H9 (cell line): ENCODE data around the gene SLC47A1. TPM values are rescaled to one million over a fixed set of nuclear protein-coding genes. Genes with fewer than 3 reads are reported as not detected.
"Not testable (repeated sequence)": the region's sequence is repeated elsewhere in the genome, so short reads cannot be mapped to it uniquely, and the experiment has no call there.

ENCODE experiments used
- DNase-seq: peaks from one replicate; pipeline ENCODE4 v3.0.0-alpha.2; 2017
- H2AFZ ChIP-seq: one replicate; pipeline ENCODE4 v1.6.1; 2013; ENCODE audit warnings: mild to moderate bottlenecking, low read length, control low read depth, moderate library complexity
- H2AK5ac ChIP-seq: 2 replicates; pipeline ENCODE4 v1.6.1; 2013; ENCODE audit warnings: low read length, control low read depth, mixed read lengths; ENCODE audit not compliant: insufficient read length
- H2BK120ac ChIP-seq: one replicate; pipeline ENCODE4 v1.6.1; 2013; ENCODE audit warnings: low read depth, mild to moderate bottlenecking, low read length, control low read depth, inconsistent platforms; ENCODE audit not compliant: poor library complexity, severe bottlenecking
- H2BK12ac ChIP-seq: 2 replicates; pipeline ENCODE4 v1.6.1; 2013; ENCODE audit warnings: low read length, control low read depth, mixed read lengths, low read depth; ENCODE audit not compliant: insufficient read length
- H2BK15ac ChIP-seq: 2 replicates; pipeline ENCODE4 v1.6.1; 2013; ENCODE audit warnings: low read depth, low read length, control low read depth
- H2BK20ac ChIP-seq: one replicate; pipeline ENCODE4 v1.6.1; 2013; ENCODE audit warnings: low read depth, mild to moderate bottlenecking, low read length, control low read depth, inconsistent platforms; ENCODE audit not compliant: poor library complexity, severe bottlenecking
- H2BK5ac ChIP-seq: 2 replicates; pipeline ENCODE4 v1.6.1; 2013; ENCODE audit warnings: low read length, control low read depth, mixed read lengths; ENCODE audit not compliant: insufficient read length
- H3K14ac ChIP-seq: 2 replicates; pipeline ENCODE4 v1.6.1; 2013; ENCODE audit warnings: low read length, control low read depth; ENCODE audit not compliant: insufficient read depth
- H3K18ac ChIP-seq: 2 replicates; pipeline ENCODE4 v1.6.1; 2013; ENCODE audit warnings: low read depth, mild to moderate bottlenecking, mixed read lengths, low read length, control low read depth; ENCODE audit not compliant: insufficient read length
- H3K23ac ChIP-seq: 2 replicates; pipeline ENCODE4 v1.6.1; 2013; ENCODE audit warnings: low read length, control low read depth, mixed read lengths, low read depth; ENCODE audit not compliant: insufficient read length
- H3K23me2 ChIP-seq: 2 replicates; pipeline ENCODE4 v1.6.1; 2013; ENCODE audit warnings: low read depth, mild to moderate bottlenecking, mixed read lengths, low read length, control low read depth; ENCODE audit not compliant: insufficient read length, poor library complexity, severe bottlenecking
- H3K27ac ChIP-seq: 2 replicates; pipeline ENCODE4 v1.5.1; 2013; ENCODE audit warnings: low read length, control low read depth, mixed read lengths, low read depth; ENCODE audit not compliant: insufficient read length
- H3K27me3 ChIP-seq: 2 replicates; pipeline ENCODE4 v1.6.1; 2013; ENCODE audit warnings: low read length, control low read depth, inconsistent platforms; ENCODE audit not compliant: insufficient read depth
- H3K4ac ChIP-seq: 2 replicates; pipeline ENCODE4 v1.6.1; 2013; ENCODE audit warnings: low read depth, mild to moderate bottlenecking, control low read depth, inconsistent platforms, low read length, moderate library complexity
- H3K4me1 ChIP-seq: 2 replicates; pipeline ENCODE4 v1.6.1; 2013; ENCODE audit warnings: low read length, control low read depth, inconsistent platforms; ENCODE audit not compliant: insufficient read depth
- H3K4me2 ChIP-seq: 2 replicates; pipeline ENCODE4 v1.6.1; 2013; ENCODE audit warnings: low read length, control low read depth, mixed read lengths; ENCODE audit not compliant: insufficient read length, insufficient read depth
- H3K56ac ChIP-seq: 2 replicates; pipeline ENCODE4 v1.6.1; 2013; ENCODE audit warnings: low read depth, mild to moderate bottlenecking, mixed read lengths, low read length, control low read depth; ENCODE audit not compliant: insufficient read length
- H3K79me1 ChIP-seq: 2 replicates; pipeline ENCODE4 v1.6.1; 2013; ENCODE audit warnings: low read depth, mild to moderate bottlenecking, moderate library complexity, low read length, control low read depth, inconsistent platforms; ENCODE audit not compliant: insufficient read depth, poor library complexity, severe bottlenecking
- H3K79me2 ChIP-seq: 2 replicates; pipeline ENCODE4 v1.6.1; 2013; ENCODE audit warnings: low read length, control low read depth, inconsistent platforms; ENCODE audit not compliant: insufficient read depth
- H3K9ac ChIP-seq: 2 replicates; pipeline ENCODE4 v1.6.1; 2013; ENCODE audit warnings: low read length, control low read depth, mixed read lengths; ENCODE audit not compliant: insufficient read length; ENCODE audit errors: extremely low read depth
- H3K9me3 ChIP-seq: one replicate; pipeline ENCODE4 v1.6.1; 2013; ENCODE audit warnings: low read depth, low read length, inconsistent platforms; ENCODE audit not compliant: control insufficient read depth
- H3T11ph ChIP-seq: one replicate; pipeline ENCODE4 v1.6.1; 2013; ENCODE audit warnings: mild to moderate bottlenecking, low read length, control low read depth, inconsistent platforms
- H4K20me1 ChIP-seq: one replicate; pipeline ENCODE4 v1.6.1; 2013; ENCODE audit not compliant: control insufficient read depth, insufficient read length, insufficient read depth
- H4K5ac ChIP-seq: 2 replicates; pipeline ENCODE4 v1.6.1; 2013; ENCODE audit warnings: low read depth, mild to moderate bottlenecking, mixed read lengths, low read length, control low read depth; ENCODE audit not compliant: insufficient read length
- H4K8ac ChIP-seq: replicated peaks from 2 replicates; pipeline ENCODE4 v1.6.1; 2013; ENCODE audit warnings: low read length, control low read depth, mixed read lengths, low read depth; ENCODE audit not compliant: insufficient read length
- H4K91ac ChIP-seq: 2 replicates; pipeline ENCODE4 v1.6.1; 2013; ENCODE audit warnings: low read depth, mild to moderate bottlenecking, moderate library complexity, mixed read lengths, low read length, control low read depth; ENCODE audit not compliant: insufficient read length
- H3K27ac Mint-ChIP-seq, 3 experiments: 2 replicates in 2 of 3; 3 replicates in 1 of 3; pipeline ENCODE4 v1.8.0; 2020 to 2021; ENCODE audit warnings: mixed read lengths in 3 of 3, mild to moderate bottlenecking in 1 of 3, moderate library complexity in 1 of 3
- H3K27me3 Mint-ChIP-seq: 2 replicates; pipeline ENCODE4 v1.8.0; 2021; ENCODE audit warnings: low read depth, mild to moderate bottlenecking, moderate library complexity, mixed read lengths
- H3K36me3 Mint-ChIP-seq, 3 experiments: 2 replicates in 2 of 3; 3 replicates in 1 of 3; pipeline ENCODE4 v1.8.0; 2020 to 2021; ENCODE audit warnings: low read depth in 3 of 3, mixed read lengths in 3 of 3; ENCODE audit not compliant: insufficient read depth in 1 of 3
- H3K4me1 Mint-ChIP-seq, 2 experiments: 2 replicates each; pipeline ENCODE4 v1.8.0; 2020; ENCODE audit warnings: mixed read lengths in 2 of 2
- H3K4me3 Mint-ChIP-seq, 2 experiments: 2 replicates in 1 of 2; 3 replicates in 1 of 2; pipeline ENCODE4 v1.8.0; 2020 to 2021; ENCODE audit warnings: mild to moderate bottlenecking in 2 of 2, mixed read lengths in 2 of 2, moderate library complexity in 1 of 2
- H3K9me3 Mint-ChIP-seq, 2 experiments: 2 replicates in 1 of 2; 3 replicates in 1 of 2; pipeline ENCODE4 v1.8.0; 2020; ENCODE audit warnings: mild to moderate bottlenecking in 2 of 2, mixed read lengths in 2 of 2, moderate library complexity in 1 of 2
- WGBS: extraction: QIAGEN DNeasy Blood & Tissue Kit; methylation state at CpG from one replicate; pipeline ENCODE4 v1.1.7; 2013; ENCODE audit warnings: missing lambda C conversion rate, low lambda C conversion rate, mixed read lengths; ENCODE audit not compliant: insufficient read length; ENCODE audit errors: extremely low coverage; 5-methylcytosine and 5-hydroxymethylcytosine counted together
- total RNA-seq: library from RNA; stranded (reverse); gene quantifications from 2 replicates; pipeline ENCODE4 v1.2.1, GENCODE V29; 2021

SLC47A1 gene
- total RNA-seq, 1 experiment from 2014 or later = 4.0 TPM

GRCh38 chr17:19582152-19582551 lies 48.5 kb downstream of the SLC47A1 start:
- H3K4me1 ChIP-seq, H3K56ac ChIP-seq, H2AK5ac ChIP-seq, H3K18ac ChIP-seq, H3K79me1 ChIP-seq, H3K23me2 ChIP-seq, H3K36me3 Mint-ChIP-seq, H3K9ac ChIP-seq, H3K14ac ChIP-seq, H3K27me3 ChIP-seq, H2BK20ac ChIP-seq, H3K27ac ChIP-seq, H4K91ac ChIP-seq, H4K8ac ChIP-seq, H3K27ac Mint-ChIP-seq, H2BK5ac ChIP-seq, H3K4ac ChIP-seq, H2AFZ ChIP-seq, H3K4me3 Mint-ChIP-seq, H4K20me1 ChIP-seq, H2BK15ac ChIP-seq, H2BK120ac ChIP-seq, H4K5ac ChIP-seq, H3K4me2 ChIP-seq, H3K9me3 ChIP-seq, H3K9me3 Mint-ChIP-seq, DNase-seq, H3K23ac ChIP-seq, H3K79me2 ChIP-seq, H3K4me1 Mint-ChIP-seq, H3T11ph ChIP-seq, H2BK12ac ChIP-seq: not testable (repeated sequence)
- H3K27me3 Mint-ChIP-seq = peaks cover 18% of the 10 kb centered on the region
- WGBS = no CpG with 5 or more reads among the region's 13 CpGs
